ENCODE data around the gene EYS.

- TF ChIP-seq, protein P1, sequence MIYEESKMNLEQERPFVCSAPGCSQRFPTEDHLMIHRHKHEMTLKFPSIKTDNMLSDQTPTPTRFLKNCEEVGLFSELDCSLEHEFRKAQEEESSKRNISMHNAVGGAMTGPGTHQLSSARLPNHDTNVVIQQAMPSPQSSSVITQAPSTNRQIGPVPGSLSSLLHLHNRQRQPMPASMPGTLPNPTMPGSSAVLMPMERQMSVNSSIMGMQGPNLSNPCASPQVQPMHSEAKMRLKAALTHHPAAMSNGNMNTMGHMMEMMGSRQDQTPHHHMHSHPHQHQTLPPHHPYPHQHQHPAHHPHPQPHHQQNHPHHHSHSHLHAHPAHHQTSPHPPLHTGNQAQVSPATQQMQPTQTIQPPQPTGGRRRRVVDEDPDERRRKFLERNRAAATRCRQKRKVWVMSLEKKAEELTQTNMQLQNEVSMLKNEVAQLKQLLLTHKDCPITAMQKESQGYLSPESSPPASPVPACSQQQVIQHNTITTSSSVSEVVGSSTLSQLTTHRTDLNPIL (CRISPR knock-in tag; IDR thresholded peaks at IDR 0.05; ENCODE audit: low read depth): no peak
- no peak for TF ChIP-seq BACH2 (CRISPR knock-in tag; IDR thresholded peaks at IDR 0.05; ENCODE audit: borderline replicate concordance)
Measured at GRCh38 chr6:65285275-65285674, 421.8 kb downstream of the EYS start.

All from SK-N-SH treated with all-trans-retinoic acid at 6 μM for 48 hours (cell line).